Measurements from ENCODE around the gene IPO9. TPM values are rescaled to one million over a fixed set of nuclear protein-coding genes. Genes with fewer than 3 reads are reported as not detected.

The IPO9 gene
- total RNA-seq, 2 donors from 2014 or later: 54.3 to 70.2 TPM

DNA sequence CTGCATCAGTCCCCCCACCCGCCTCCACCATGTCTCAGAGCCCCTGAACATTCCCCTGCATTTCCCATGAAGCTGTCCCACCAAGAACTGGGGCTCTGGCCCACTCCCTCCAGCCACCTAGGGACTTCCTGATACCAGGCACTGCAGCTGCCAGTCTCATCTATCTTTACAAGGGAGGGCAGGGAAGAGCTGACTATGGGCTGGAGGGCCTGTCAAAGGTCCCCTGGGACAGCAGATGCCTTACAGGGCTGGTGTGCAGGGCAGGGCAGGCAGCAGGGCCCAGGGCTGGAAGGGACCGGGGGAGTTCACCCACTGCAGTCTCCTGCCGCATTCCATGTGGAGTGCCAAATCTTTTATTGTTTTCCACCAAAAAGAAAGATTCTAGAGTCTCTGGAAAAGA is 77.4 kb downstream of the IPO9 start:
- Mint-ChIP-seq H3K27ac (no peak overlapping the region), H3K9me3 (no peaks in the 10 kb centered on the region), H3K27me3 (peaks cover 3% of the 10 kb centered on the region)

DNA sequence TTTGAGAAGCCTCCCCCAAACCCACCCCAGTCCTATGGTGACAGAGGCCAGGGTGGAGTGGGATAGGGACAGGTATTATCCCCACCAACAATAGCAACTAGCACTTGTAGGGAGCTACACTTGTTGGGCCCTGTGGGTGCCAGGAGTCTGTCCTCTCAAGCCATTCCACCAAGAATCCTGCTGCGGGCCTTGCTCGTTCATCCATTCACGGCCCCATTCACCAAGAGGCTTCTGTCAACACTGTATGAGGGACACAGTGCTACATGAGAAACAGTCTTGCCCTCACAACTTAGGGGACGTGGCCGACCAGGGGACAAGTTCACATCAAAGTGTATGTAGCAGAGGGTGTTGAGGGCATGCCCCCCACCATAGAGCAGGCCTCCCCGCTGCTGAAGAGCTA is 78.7 kb downstream of the IPO9 start:
- Mint-ChIP-seq H3K4me1 (no peaks in the 10 kb centered on the region), H3K36me3 (ENCODE audit: low read depth) (no peaks in the 10 kb centered on the region), H3K27me3 (peaks cover 3% of the 10 kb centered on the region), H3K4me3 (no peak overlapping the region), H3K9me3 (no peaks in the 10 kb centered on the region), H3K27ac (no peak overlapping the region)
- ATAC-seq (replicated peaks): no peak

More for the DNA sequence above, 77.4 kb downstream of the IPO9 start:
- Mint-ChIP-seq H3K36me3 (ENCODE audit: low read depth) (no peaks in the 10 kb centered on the region), H3K4me1 (no peaks in the 10 kb centered on the region), H3K4me3 (no peak overlapping the region)
- no peak for ATAC-seq (replicated peaks)

DNA sequence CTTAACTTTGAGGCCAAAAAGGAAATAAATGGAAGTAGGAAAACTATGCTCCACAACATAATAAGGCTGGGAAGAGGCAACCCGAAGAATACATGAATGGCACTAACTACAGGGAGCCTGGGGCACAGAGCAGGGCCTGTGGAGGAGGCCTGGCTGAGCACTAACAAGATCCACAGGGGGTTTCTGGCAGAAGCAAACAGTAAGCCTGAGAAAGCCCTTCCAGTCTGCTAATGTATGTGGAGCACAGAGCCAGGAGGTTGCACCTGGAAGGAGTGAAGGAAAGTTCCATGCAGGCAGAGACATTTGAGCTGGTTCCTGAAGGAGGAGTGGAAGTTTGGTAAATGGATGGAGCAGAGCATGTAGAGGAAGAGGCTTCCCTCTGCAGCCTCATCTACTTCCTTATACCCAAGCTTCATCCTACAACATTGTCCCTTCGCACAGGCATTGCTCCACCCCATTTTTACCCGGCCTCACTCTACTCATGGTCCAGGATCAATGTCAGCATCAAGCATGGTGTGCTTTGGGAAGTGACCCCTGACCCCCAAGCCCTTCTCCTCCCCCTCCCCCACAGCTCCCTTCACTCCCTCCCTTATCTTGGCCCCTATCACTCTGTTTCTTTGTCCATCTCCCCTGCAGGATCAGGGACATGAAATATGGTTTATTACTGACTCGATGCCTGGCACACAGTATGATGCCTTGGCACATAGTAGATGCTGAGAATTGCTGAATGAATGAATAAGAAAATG is 83.0 kb downstream of the IPO9 start:
- H3K36me3 Mint-ChIP-seq (ENCODE audit: low read depth): no peaks in the 10 kb centered on the region
- H3K4me1 Mint-ChIP-seq: no peaks in the 10 kb centered on the region
- H3K27me3 Mint-ChIP-seq: peaks cover 20% of the 10 kb centered on the region
- no peak for ATAC-seq (replicated peaks)
- H3K9me3 Mint-ChIP-seq: no peaks in the 10 kb centered on the region
- no peak overlapping the region for H3K27ac Mint-ChIP-seq
- no peak overlapping the region for H3K4me3 Mint-ChIP-seq

DNA sequence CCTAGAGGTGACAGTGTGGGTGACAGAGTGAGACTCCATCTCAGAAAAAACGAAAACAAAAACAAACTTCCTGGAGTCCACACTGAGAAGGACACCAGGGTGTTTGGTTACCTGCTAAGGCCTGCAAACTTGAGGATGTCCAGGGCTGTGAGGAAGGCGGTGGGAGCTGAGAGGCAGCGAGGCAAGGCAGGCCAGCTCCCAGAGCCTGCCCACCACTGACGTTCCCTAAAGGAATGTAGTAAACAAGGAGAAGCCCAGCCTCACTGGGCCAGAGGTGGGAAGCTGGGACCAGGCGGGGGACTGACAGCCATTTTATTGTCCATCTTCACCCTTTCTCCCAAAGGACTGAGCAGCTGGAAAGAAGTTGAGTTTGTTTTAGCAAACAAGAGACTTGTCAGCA is 83.9 kb downstream of the IPO9 start:
- Mint-ChIP-seq H3K4me1 (no peaks in the 10 kb centered on the region), H3K27me3 (peaks cover 20% of the 10 kb centered on the region), H3K9me3 (no peaks in the 10 kb centered on the region), H3K4me3 (no peak overlapping the region), H3K27ac (no peak overlapping the region), H3K36me3 (ENCODE audit: low read depth) (no peaks in the 10 kb centered on the region)
- no peak for ATAC-seq (replicated peaks)

DNA sequence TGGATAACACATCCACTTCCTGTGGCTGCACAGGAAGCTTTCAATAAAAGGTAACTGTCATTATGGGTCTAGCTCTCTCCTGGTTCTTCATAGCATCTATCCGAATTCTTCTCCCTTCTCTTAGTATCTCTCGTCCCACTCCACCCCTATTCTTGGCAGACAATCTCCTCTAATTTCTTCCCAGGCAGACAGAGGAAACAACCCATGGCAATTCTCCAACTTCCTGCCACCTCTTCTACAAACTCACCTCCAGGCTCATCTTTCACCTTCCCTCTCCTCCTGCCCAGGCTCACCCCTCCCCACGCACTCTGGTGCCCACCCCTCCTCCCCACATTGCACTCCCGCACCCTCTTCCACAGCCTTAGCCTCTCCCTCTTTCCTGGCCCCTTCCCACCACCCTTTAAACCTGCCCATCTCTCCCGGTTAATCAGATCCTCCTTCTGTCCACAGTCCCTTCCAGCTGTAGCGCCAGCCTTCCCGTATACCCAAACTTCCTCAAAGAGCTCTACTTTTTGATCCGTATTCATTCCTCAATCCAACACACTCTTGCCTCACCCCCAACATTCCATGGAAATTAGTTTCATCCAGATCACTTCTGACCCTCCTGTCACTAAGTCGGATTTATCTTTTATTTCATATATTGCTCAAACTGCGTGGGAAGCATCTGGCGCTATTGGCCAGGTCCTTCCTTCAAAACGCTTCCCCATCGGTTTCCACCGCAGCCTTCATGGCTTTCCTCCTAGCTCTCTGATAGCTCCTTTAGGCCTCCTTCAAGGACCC is 85.7 kb downstream of the IPO9 start:
- no peak overlapping the region for H3K27ac Mint-ChIP-seq
- no peaks in the 10 kb centered on the region for H3K4me1 Mint-ChIP-seq
- no peak overlapping the region for H3K4me3 Mint-ChIP-seq

DNA sequence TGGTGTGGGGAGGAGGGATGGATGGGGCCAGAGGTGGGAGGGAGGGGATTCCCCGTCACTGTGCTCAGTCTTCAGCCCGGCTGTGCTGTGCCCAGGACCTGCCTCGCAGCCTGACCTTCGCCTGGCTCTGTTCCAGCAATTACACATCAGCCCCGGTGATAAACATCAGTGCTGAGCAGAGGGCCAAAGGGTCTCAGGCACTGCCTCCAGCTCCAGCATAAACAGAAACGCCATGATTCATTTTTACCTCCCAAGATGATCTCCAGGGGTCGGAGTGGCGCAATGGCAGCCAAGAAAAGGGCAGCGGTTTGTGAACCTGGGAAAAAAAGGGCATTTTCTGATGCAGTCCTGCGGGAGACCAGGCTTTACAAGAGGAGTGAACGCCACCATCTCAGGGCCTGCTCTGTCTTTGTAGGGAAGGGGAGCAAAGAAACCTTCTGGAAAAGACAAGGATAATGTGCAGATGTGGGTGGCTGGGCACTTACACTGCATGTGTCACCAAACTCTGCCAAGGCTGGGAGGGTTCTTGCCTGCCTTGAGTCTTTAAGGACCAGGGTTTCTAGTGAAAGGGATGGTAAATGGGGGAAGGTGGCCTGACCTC is 87.8 kb downstream of the IPO9 start:
- Mint-ChIP-seq H3K4me1 (no peaks in the 10 kb centered on the region), H3K4me3 (no peak overlapping the region), H3K27ac (no peak overlapping the region), H3K9me3 (no peaks in the 10 kb centered on the region), H3K27me3 (peaks cover 31% of the 10 kb centered on the region), H3K36me3 (ENCODE audit: low read depth) (no peaks in the 10 kb centered on the region)
- no peak for ATAC-seq (replicated peaks)

More for the DNA sequence above, 85.7 kb downstream of the IPO9 start:
- ATAC-seq (replicated peaks): no peak
- Mint-ChIP-seq H3K36me3 (ENCODE audit: low read depth) (no peaks in the 10 kb centered on the region), H3K27me3 (peaks cover 25% of the 10 kb centered on the region), H3K9me3 (no peaks in the 10 kb centered on the region)

DNA sequence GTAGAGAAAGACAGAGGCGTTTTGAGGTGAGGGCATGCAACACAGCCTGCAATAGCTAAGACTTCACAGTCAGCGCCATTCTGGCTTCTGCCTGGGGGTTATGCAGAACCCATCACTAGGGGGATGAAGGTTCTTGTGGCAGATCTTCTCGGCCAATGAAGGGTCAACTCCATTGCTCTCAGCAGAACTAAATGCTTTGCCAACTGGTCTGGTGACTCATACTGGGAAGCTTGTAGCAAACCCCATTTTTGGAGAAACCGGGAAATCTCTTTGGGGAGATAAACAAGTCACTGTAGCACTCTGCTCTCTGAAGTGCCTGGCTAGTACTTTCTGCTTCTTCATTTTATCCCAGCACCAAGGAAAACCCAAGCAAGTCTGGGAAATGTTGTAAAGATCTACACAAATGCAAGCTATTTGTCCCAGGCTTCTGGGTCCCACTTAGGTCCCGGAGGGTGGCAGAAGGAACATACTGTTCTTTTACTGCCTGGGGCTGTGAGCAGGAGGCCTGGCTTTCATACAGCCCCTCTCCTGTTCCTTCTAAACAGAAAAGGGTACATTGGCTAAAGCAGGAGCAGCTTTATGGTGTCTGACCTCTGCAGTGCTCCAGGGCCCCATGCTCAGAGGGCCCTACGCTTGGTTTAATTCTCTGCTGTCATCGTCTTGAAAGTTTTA is 88.5 kb downstream of the IPO9 start:
- Mint-ChIP-seq H3K4me1 (no peaks in the 10 kb centered on the region), H3K9me3 (no peaks in the 10 kb centered on the region), H3K36me3 (ENCODE audit: low read depth) (no peaks in the 10 kb centered on the region), H3K27me3 (peaks cover 31% of the 10 kb centered on the region), H3K27ac (no peak overlapping the region), H3K4me3 (no peak overlapping the region)
- ATAC-seq (replicated peaks): no peak

DNA sequence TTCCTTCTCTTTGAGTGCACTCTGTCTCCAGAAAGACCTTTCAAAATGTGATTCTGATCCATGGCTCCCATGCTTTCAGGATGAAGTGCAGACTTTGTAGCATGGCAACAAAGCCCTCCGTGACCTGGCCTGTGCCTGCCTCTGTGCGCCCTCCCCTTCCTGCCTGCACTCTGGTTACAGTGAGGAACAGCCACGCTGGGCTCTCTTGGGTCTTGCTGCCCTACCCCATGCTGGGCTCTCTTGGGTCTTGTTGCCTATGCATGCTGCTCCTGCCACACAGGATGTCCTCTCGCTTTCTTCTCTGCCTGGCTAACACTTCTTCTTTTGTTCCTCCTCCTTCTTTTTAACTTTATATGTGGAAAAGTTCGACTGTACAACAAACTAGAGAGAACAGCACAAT is 89.4 kb downstream of the IPO9 start:
- Mint-ChIP-seq H3K4me1 (no peaks in the 10 kb centered on the region), H3K36me3 (ENCODE audit: low read depth) (no peaks in the 10 kb centered on the region), H3K9me3 (no peaks in the 10 kb centered on the region), H3K4me3 (no peak overlapping the region), H3K27ac (no peak overlapping the region), H3K27me3 (peaks cover 31% of the 10 kb centered on the region)
- no peak for ATAC-seq (replicated peaks)

DNA sequence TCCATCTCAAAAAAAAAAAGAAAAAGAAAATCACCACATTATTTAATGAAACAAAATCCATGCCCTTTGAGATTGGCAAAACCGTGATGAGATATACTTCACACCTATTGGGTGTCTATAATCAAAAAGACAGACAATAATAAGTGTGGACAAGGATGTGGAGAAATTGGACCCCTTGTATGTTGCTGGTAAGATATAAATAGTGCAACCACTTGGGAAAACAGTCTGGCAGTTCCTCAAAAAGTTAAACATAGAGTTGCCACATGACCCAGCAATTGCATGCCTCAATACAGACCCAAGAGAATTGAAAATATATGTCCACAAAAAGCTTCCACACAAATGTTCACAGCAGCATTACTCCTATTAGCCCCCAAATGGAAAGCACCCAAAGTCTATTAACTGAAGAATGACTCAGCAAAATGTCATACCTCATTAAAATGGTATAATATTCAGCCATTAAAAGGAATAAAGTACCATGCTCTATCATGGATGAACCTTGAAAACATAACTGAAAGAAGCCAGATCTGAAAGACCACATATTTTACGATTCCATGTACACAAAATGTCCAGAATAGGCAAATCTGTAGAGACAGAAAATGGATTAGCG is 93.1 kb downstream of the IPO9 start:
- Mint-ChIP-seq H3K36me3 (ENCODE audit: low read depth) (no peaks in the 10 kb centered on the region), H3K9me3 (no peaks in the 10 kb centered on the region), H3K4me3 (no peak overlapping the region), H3K27ac (no peak overlapping the region), H3K4me1 (no peaks in the 10 kb centered on the region), H3K27me3 (peaks cover 14% of the 10 kb centered on the region)
- no peak for ATAC-seq (replicated peaks)

DNA sequence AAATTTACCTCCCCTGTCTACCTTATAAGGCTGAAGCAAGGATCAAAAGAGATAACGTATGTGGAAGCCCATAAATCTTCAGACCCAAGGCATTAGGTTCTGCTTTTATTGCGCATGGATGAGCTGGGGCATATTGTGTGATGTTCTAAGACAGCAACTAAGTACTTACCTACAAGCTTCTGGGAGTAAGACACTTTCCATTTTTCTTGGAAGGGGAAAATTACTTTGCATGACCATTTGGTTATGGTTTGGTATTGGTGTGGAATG is 96.3 kb downstream of the IPO9 start:
- Mint-ChIP-seq H3K4me3 (no peak overlapping the region), H3K4me1 (no peaks in the 10 kb centered on the region), H3K9me3 (no peaks in the 10 kb centered on the region), H3K27me3 (peaks cover 6% of the 10 kb centered on the region), H3K36me3 (ENCODE audit: low read depth) (no peaks in the 10 kb centered on the region), H3K27ac (no peak overlapping the region)
- no peak for ATAC-seq (replicated peaks)

DNA sequence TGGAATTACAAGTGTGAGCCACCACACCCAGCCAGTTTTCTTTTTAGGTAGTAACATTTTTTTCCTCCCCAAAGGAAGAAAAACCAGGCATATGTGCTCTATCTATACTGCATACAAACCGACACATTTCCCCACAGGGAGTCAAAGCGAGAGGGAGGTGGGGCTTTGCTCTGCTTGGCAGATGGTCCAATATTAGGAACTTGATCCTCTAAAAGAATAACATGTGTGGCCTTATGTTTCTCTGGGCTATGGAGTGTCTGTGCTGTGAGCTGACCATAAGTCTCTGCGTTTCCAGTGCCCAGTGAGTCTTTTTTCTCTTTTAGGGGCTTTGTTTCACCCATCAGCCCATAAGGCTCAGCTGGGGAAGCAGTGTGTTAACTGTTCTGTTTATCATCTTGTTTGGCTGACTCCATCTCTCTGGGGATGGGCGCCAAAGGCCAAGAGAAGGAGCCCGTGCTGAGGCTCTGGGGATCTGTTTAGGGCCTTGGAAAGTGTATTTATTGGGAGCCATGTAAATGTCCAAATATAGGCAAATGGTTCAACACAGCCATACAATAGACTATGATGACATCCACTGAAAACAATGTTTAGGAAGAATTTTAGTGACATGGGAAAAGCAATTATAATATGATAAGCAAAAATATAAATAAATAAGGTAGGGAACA is 97.2 kb downstream of the IPO9 start:
- H3K27ac Mint-ChIP-seq: no peak overlapping the region
- no peak overlapping the region for H3K4me3 Mint-ChIP-seq
- H3K9me3 Mint-ChIP-seq: no peaks in the 10 kb centered on the region
- no peaks in the 10 kb centered on the region for H3K36me3 Mint-ChIP-seq (ENCODE audit: low read depth)
- peaks cover 4% of the 10 kb centered on the region for H3K27me3 Mint-ChIP-seq
- ATAC-seq (replicated peaks): no peak
- no peaks in the 10 kb centered on the region for H3K4me1 Mint-ChIP-seq

DNA sequence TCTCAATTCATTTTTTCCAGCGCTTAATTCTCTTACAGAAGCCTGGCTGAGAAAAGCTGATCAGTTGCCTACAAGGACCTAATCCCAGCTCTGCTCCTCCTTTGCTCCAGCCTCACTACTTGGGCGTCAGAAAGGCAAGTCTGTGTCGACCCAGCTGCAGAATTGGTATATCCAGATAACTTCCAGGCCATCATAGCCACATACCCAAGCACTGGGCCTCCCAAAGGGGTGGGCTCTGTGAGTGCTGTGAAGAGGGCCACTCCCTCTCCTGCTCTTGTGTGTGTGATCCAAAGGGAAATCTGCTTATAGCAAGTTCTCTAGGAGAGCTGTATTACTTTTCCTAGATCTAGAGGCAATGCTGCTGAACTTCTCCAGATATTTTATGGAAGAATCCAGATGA is 99.3 kb downstream of the IPO9 start:
- Mint-ChIP-seq H3K36me3 (ENCODE audit: low read depth) (no peaks in the 10 kb centered on the region), H3K9me3 (no peaks in the 10 kb centered on the region), H3K4me1 (no peaks in the 10 kb centered on the region), H3K27ac (no peak overlapping the region), H3K27me3 (no peaks in the 10 kb centered on the region), H3K4me3 (no peak overlapping the region)
- ATAC-seq (replicated peaks): no peak

DNA sequence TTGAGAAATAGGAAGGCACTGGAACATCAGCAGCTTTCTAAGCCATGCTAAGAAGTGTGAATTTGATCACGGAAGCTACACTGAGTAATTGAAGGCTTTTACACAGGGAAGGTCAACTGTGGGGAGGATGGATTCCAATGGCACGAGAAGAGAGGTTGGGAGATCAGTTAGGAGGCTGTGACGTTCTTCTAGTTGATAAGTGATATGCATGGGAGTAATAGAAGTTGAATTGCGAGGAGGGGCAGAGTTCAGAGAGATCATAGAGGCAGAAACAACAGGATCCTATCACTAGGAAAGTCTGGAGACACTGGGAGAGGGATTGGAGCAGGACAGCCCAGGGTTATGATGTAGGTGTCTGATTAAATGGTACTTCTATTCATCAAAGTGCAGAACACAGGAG is 101.2 kb downstream of the IPO9 start:
- no peak for ATAC-seq (replicated peaks)
- H3K9me3 Mint-ChIP-seq: no peaks in the 10 kb centered on the region
- H3K36me3 Mint-ChIP-seq (ENCODE audit: low read depth): no peaks in the 10 kb centered on the region

DNA sequence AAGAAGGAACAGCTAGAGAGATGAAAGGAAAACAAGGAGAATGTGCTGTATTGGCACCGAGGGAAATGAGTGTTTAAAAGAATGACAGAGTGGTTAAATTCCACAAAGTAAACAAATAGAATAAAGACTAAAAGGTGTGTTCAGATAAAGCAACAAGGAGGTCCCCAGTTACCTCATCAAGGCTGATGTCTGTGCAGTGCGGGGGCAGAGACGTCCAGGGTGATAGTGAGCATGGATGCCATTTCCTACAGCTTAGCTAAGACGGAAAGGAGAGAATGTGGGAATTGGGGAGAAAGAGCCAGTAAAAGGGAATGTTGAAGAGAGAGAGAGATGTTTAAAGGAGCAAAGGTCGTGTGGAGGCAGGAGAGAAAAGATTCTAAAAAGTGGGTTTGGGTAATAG is 101.8 kb downstream of the IPO9 start:
- Mint-ChIP-seq H3K4me3 (no peak overlapping the region), H3K36me3 (ENCODE audit: low read depth) (no peaks in the 10 kb centered on the region)

More for the DNA sequence above, 101.2 kb downstream of the IPO9 start:
- no peak overlapping the region for H3K27ac Mint-ChIP-seq
- H3K4me1 Mint-ChIP-seq: no peaks in the 10 kb centered on the region
- H3K27me3 Mint-ChIP-seq: no peaks in the 10 kb centered on the region
- no peak overlapping the region for H3K4me3 Mint-ChIP-seq

More for the DNA sequence above, 101.8 kb downstream of the IPO9 start:
- H3K27me3 Mint-ChIP-seq: no peaks in the 10 kb centered on the region
- H3K9me3 Mint-ChIP-seq: no peaks in the 10 kb centered on the region
- H3K27ac Mint-ChIP-seq: no peak overlapping the region
- ATAC-seq (replicated peaks): no peak
- no peaks in the 10 kb centered on the region for H3K4me1 Mint-ChIP-seq

Measured in activated T-helper 17 cell treated with anti-CD3 and anti-CD28 coated beads, Interleukin-2, amount 50 U/mL, for 72 hours (primary cell).